Natural killer cell treated with Interleukin-12 subunit alpha and Interleukin-12 subunit beta and Interleukin-15 and Interleukin-18, amount 100 ng/mL, for 72 hours (primary cell): Measurements from ENCODE around the gene RRP8. TPM values are rescaled to one million over a fixed set of nuclear protein-coding genes. Genes with fewer than 3 reads are reported as not detected.

Experiments used
- ATAC-seq, 2 donors: fragments of 150-1000 bp; cut with Tn5 transposase in 1 of 2; sonication (Bioruptor Pico), chemical (Tn5 transposase) in 1 of 2; 2 replicates each; pipeline ENCODE4 v1.10.0; 2021
- DNase-seq: peaks from one replicate; pipeline ENCODE4 v3.0.0; 2022; ENCODE audit warnings: low spot score
- H3K27ac Mint-ChIP-seq, 2 donors: 1 replicate in 1 of 2; 2 replicates in 1 of 2; pipeline ENCODE4 v1.8.0; 2022; ENCODE audit warnings: mixed read lengths in 2 of 2, mild to moderate bottlenecking in 1 of 2, moderate library complexity in 1 of 2
- H3K27me3 Mint-ChIP-seq, 2 donors: 1 replicate in 1 of 2; 2 replicates in 1 of 2; pipeline ENCODE4 v1.8.0; 2022; ENCODE audit warnings: mixed read lengths in 2 of 2
- H3K36me3 Mint-ChIP-seq: one replicate; pipeline ENCODE4 v1.8.0; 2022; ENCODE audit warnings: mixed read lengths
- H3K4me1 Mint-ChIP-seq, 2 donors: 1 replicate in 1 of 2; 2 replicates in 1 of 2; pipeline ENCODE4 v1.8.0; 2022; ENCODE audit warnings: low read depth in 2 of 2, mixed read lengths in 2 of 2, mild to moderate bottlenecking in 1 of 2
- H3K4me3 Mint-ChIP-seq: one replicate; pipeline ENCODE4 v1.8.0; 2022; ENCODE audit warnings: mixed read lengths
- H3K9me3 Mint-ChIP-seq: 2 replicates; pipeline ENCODE4 v1.8.0; 2022; ENCODE audit warnings: mixed read lengths
- total RNA-seq, 2 donors: library from RNA; stranded (reverse); gene quantifications; one replicate each; pipeline ENCODE4 v1.2.3, GENCODE V29; 2022

RRP8 gene
- total RNA-seq, 2 donors from 2014 or later = 33.8 to 42.0 TPM

GRCh38 chr11:6568191-6568918 is 35.1 kb downstream of the RRP8 start:
- no peaks in the 10 kb centered on the region for H3K9me3 Mint-ChIP-seq
- H3K4me1 Mint-ChIP-seq = peaks cover 0 to 3% of the 10 kb centered on the region in 2 donors
- DNase-seq (no peak), ATAC-seq (no peak)
- H3K4me3 Mint-ChIP-seq = no peak overlapping the region
- peaks cover 6% of the 10 kb centered on the region for H3K36me3 Mint-ChIP-seq
- H3K27me3 Mint-ChIP-seq = no peaks in the 10 kb centered on the region
- H3K27ac Mint-ChIP-seq = no peak overlapping the region

- DNase-seq = no peak
- peaks cover under 1% of the 10 kb centered on the region for H3K36me3 Mint-ChIP-seq
- H3K4me3 Mint-ChIP-seq = no peak overlapping the region
- no peaks in the 10 kb centered on the region for H3K27me3 Mint-ChIP-seq
- no peak overlapping the region for H3K27ac Mint-ChIP-seq
- no peak for ATAC-seq
- peaks cover 0 to 3% of the 10 kb centered on the region in 2 donors for H3K4me1 Mint-ChIP-seq
- H3K9me3 Mint-ChIP-seq = no peaks in the 10 kb centered on the region
Measured at GRCh38 chr11:6567371-6567745, 36.1 kb downstream of the RRP8 start.

GRCh38 chr11:6566704-6567370 is 36.6 kb downstream of the RRP8 start:
- no peak for DNase-seq
- H3K36me3 Mint-ChIP-seq = no peaks in the 10 kb centered on the region
- H3K27ac Mint-ChIP-seq = no peak overlapping the region
- no peak overlapping the region for H3K4me3 Mint-ChIP-seq
- no peaks in the 10 kb centered on the region for H3K27me3 Mint-ChIP-seq
- H3K9me3 Mint-ChIP-seq = no peaks in the 10 kb centered on the region
- no peak for ATAC-seq
- H3K4me1 Mint-ChIP-seq = peaks cover 0 to 3% of the 10 kb centered on the region in 2 donors

- Mint-ChIP-seq H3K4me1 (peaks cover 0 to 3% of the 10 kb centered on the region in 2 donors), H3K27ac (no peak overlapping the region), H3K36me3 (no peaks in the 10 kb centered on the region), H3K4me3 (no peak overlapping the region), H3K9me3 (no peaks in the 10 kb centered on the region), H3K27me3 (no peaks in the 10 kb centered on the region)
- no peak for DNase-seq
- ATAC-seq = no peak
Measured at GRCh38 chr11:6565988-6566703, 37.3 kb downstream of the RRP8 start.

- no peaks in the 10 kb centered on the region for H3K9me3 Mint-ChIP-seq
- no peak overlapping the region for H3K4me3 Mint-ChIP-seq
- DNase-seq (no peak), ATAC-seq (no peak)
- no peaks in the 10 kb centered on the region for H3K27me3 Mint-ChIP-seq
- no peaks in the 10 kb centered on the region for H3K36me3 Mint-ChIP-seq
- H3K4me1 Mint-ChIP-seq = peaks cover 0 to 3% of the 10 kb centered on the region in 2 donors
- peak overlapping the region in 1 of 2 donors; percentile 8 for H3K27ac Mint-ChIP-seq
Measured at GRCh38 chr11:6565325-6565724, 38.1 kb downstream of the RRP8 start.

- Mint-ChIP-seq H3K4me3 (no peak overlapping the region), H3K36me3 (no peaks in the 10 kb centered on the region), H3K4me1 (no peaks in the 10 kb centered on the region), H3K27ac (no peak overlapping the region), H3K27me3 (no peaks in the 10 kb centered on the region), H3K9me3 (no peaks in the 10 kb centered on the region)
- DNase-seq = no peak
- ATAC-seq = peak in 1 of 2 donors; percentile 10
Measured at GRCh38 chr11:6563667-6564066, 39.7 kb downstream of the RRP8 start.

GRCh38 chr11:6563121-6563619 is 40.2 kb downstream of the RRP8 start:
- DNase-seq (no peak), ATAC-seq (no peak)
- no peaks in the 10 kb centered on the region for H3K27me3 Mint-ChIP-seq
- H3K9me3 Mint-ChIP-seq = no peaks in the 10 kb centered on the region
- no peaks in the 10 kb centered on the region for H3K4me1 Mint-ChIP-seq
- H3K27ac Mint-ChIP-seq = no peak overlapping the region
- H3K4me3 Mint-ChIP-seq = no peak overlapping the region
- no peaks in the 10 kb centered on the region for H3K36me3 Mint-ChIP-seq

GRCh38 chr11:6561288-6561687 is 42.1 kb downstream of the RRP8 start:
- no peaks in the 10 kb centered on the region for H3K9me3 Mint-ChIP-seq
- ATAC-seq = no peak

GRCh38 chr11:6559369-6559768 is 44.0 kb downstream of the RRP8 start:
- no peak for DNase-seq
- Mint-ChIP-seq H3K4me1 (no peaks in the 10 kb centered on the region), H3K27ac (no peak overlapping the region), H3K27me3 (no peaks in the 10 kb centered on the region), H3K36me3 (no peaks in the 10 kb centered on the region), H3K9me3 (no peaks in the 10 kb centered on the region), H3K4me3 (no peak overlapping the region)
- ATAC-seq = no peak

More at GRCh38 chr11:6561288-6561687, 42.1 kb downstream of the RRP8 start:
- Mint-ChIP-seq H3K36me3 (no peaks in the 10 kb centered on the region), H3K27me3 (no peaks in the 10 kb centered on the region), H3K27ac (no peak overlapping the region), H3K4me3 (no peak overlapping the region), H3K4me1 (no peaks in the 10 kb centered on the region)
- no peak for DNase-seq

GRCh38 chr11:6557761-6558674 is 45.4 kb downstream of the RRP8 start:
- Mint-ChIP-seq H3K4me3 (no peak overlapping the region), H3K9me3 (no peaks in the 10 kb centered on the region), H3K27me3 (no peaks in the 10 kb centered on the region), H3K27ac (no peak overlapping the region), H3K36me3 (no peaks in the 10 kb centered on the region), H3K4me1 (no peaks in the 10 kb centered on the region)
- ATAC-seq = no peak
- DNase-seq = no peak

- Mint-ChIP-seq H3K27me3 (no peaks in the 10 kb centered on the region), H3K36me3 (no peaks in the 10 kb centered on the region), H3K4me1 (no peaks in the 10 kb centered on the region), H3K4me3 (no peak overlapping the region), H3K9me3 (no peaks in the 10 kb centered on the region), H3K27ac (no peak overlapping the region)
- DNase-seq = no peak
- no peak for ATAC-seq
Measured at GRCh38 chr11:6557063-6557462, 46.4 kb downstream of the RRP8 start.

- H3K4me3 Mint-ChIP-seq = no peak overlapping the region
- H3K4me1 Mint-ChIP-seq = no peaks in the 10 kb centered on the region
- H3K36me3 Mint-ChIP-seq = no peaks in the 10 kb centered on the region
- H3K27me3 Mint-ChIP-seq = no peaks in the 10 kb centered on the region
- no peaks in the 10 kb centered on the region for H3K9me3 Mint-ChIP-seq
- DNase-seq (no peak), ATAC-seq (peak in 1 of 2 donors; percentile 32)
- no peak overlapping the region for H3K27ac Mint-ChIP-seq
Measured at GRCh38 chr11:6556139-6556949, 47.1 kb downstream of the RRP8 start.
